Measurements from ENCODE around the gene MAP3K20. TPM values are rescaled to one million over a fixed set of nuclear protein-coding genes. Genes with fewer than 3 reads are reported as not detected.

Gene MAP3K20
- total and polyA plus RNA-seq, 2 of the 8 experiments (the other 6 are each of a cell fraction or from before 2014, with no cell fraction given), result 3.1 to 11.1 TPM

DNA sequence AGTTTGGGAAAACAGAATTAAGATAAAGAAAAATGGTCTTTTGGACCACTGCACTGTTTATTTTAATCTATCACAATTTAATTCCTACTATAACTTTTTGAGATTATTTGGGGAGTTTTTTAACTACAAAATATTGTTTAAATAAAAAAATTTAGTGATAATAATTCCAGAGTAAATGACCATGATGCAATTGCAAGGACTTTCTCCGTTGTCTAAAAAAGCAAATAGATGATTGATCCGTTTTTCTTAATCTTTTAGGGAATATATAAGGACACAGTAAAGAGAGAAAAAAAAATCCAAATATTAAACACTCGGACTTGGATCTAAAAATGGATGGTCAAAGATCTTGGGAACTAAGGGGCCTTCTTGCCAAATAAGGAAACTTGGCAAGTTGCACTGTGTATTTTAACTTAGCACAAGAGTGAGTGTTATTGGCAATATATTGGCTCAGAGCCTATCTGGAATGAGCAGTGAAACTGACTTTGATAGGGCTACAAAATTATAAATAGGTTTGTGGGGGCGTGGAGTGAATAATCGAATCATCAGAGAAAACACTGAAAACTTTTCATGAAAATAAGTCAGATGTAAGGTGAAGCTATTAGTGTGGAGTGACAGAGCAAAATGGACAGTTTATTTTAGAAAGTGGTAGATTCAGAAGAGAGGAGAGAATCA lies 2.0 kb downstream of the MAP3K20 start:
- WGBS, 2 experiments (ENCODE audit: extremely low coverage in 1 of 2, insufficient coverage in 1 of 2, insufficient read length in 1 of 2, insufficient replicate concordance in 2 of 2, low coverage in 1 of 2, low lambda C conversion rate in 2 of 2, missing lambda C conversion rate in 1 of 2), result 85% methylated on average over 5 of the region's 5 CpGs; no CpG with 5 or more reads in 1 of the 2 experiments
- no peaks in the 10 kb centered on the region for H3K36me3 ChIP-seq (ENCODE audit: control insufficient read depth in 2 of 4, insufficient read depth in 4 of 4, low read length in 3 of 4)
- H3K23ac ChIP-seq (ENCODE audit: insufficient read length), result no peak overlapping the region
- H3K4me3 ChIP-seq (ENCODE audit: extremely low read depth in 1 of 4, insufficient read depth in 2 of 4, low read depth in 3 of 4, low read length in 4 of 4), result no peak overlapping the region
- H3K4me1 ChIP-seq (replicated peaks in 1 of 4; ENCODE audit: control insufficient read depth in 3 of 4, insufficient read depth in 4 of 4, low read length in 3 of 4), result peaks cover 0 to 3% (median 1%) of the 10 kb centered on the region in 4 experiments; a peak in 4 of 7 replicates
- H2BK15ac ChIP-seq (ENCODE audit: low read length), result no peak overlapping the region
- H2AFZ ChIP-seq (ENCODE audit: low read length), result no peak overlapping the region
- H2BK12ac ChIP-seq (ENCODE audit: low read depth, low read length), result no peak overlapping the region
- TF ChIP-seq CBX5 (IDR thresholded peaks at IDR 0.05; ENCODE audit: low read depth, low read length) (no peak), BACH1 (IDR thresholded peaks at IDR 0.05; ENCODE audit: low read length) (no peak), CBX8 (IDR thresholded peaks at IDR 0.05; ENCODE audit: borderline replicate concordance, low read depth, low read length) (no peak), SP4 (IDR thresholded peaks at IDR 0.05; ENCODE audit: low read length) (no peak), BCL11A (IDR thresholded peaks at IDR 0.05; ENCODE audit: low read depth in 2 of 2, low read length in 2 of 2) (no peak), JUND (IDR thresholded peaks at IDR 0.05; ENCODE audit: low read length) (no peak), ZNF274 (IDR thresholded peaks at IDR 0.05; ENCODE audit: borderline replicate concordance, extremely low read depth, low read length) (no peak), SP2 (IDR thresholded peaks at IDR 0.05; ENCODE audit: low read length) (no peak), SIX5 (IDR thresholded peaks at IDR 0.05; ENCODE audit: low read depth, low read length) (no peak), SIRT6 (IDR thresholded peaks at IDR 0.05; ENCODE audit: low read length) (no peak)
- peaks cover 3% of the 10 kb centered on the region for H3K23me2 ChIP-seq (ENCODE audit: low read depth, low read length)
- no peak overlapping the region for H2AK5ac ChIP-seq (ENCODE audit: low read depth, low read length)
- DNase-seq (ENCODE audit: low read depth in 1 of 2, low spot score in 2 of 2) (no peak), FAIRE-seq (no peak)
- H2BK120ac ChIP-seq (replicated peaks; ENCODE audit: low read depth, low read length), result no peak overlapping the region
- no peak overlapping the region for H4K5ac ChIP-seq (ENCODE audit: insufficient read length, low read depth, low read length)
- no peak overlapping the region for H3K4ac ChIP-seq (replicated peaks; ENCODE audit: insufficient read length, low read depth, low read length)
- POLR2A ChIA-PET (ENCODE audit: partially characterized antibody), result interaction anchor here (1.4 kb wide), 1 partner anchor 9 kb away, joined by 3 read pairs; no protein-coding TSS in a partner anchor
- no peaks in the 10 kb centered on the region for H3K27me3 ChIP-seq (replicated peaks in 1 of 4; ENCODE audit: control insufficient read depth in 3 of 4, extremely low read depth in 1 of 4, insufficient read depth in 3 of 4, low read length in 3 of 4)
- no peak overlapping the region for H3K18ac ChIP-seq (ENCODE audit: extremely low read depth, low read length)
- CTCF ChIA-PET (ENCODE audit: partially characterized antibody), result interaction anchor here (1.2 to 6.4 kb wide), 4 partner anchors 14 to 323 kb away, joined by 3 to 40 read pairs (median 5); no protein-coding TSS in a partner anchor
- H2BK20ac ChIP-seq (ENCODE audit: low read length), result no peak overlapping the region
- H2BK5ac ChIP-seq (ENCODE audit: low read depth, low read length), result no peak overlapping the region
- no peaks in the 10 kb centered on the region for H3K9me3 ChIP-seq (ENCODE audit: insufficient read depth in 2 of 2, low read depth in 1 of 2, low read length in 1 of 2)
- no peak overlapping the region for H3K14ac ChIP-seq (ENCODE audit: insufficient read length)
- no peak overlapping the region for H3K27ac ChIP-seq (ENCODE audit: low read depth, low read length)
- no peaks in the 10 kb centered on the region for H3K79me1 ChIP-seq (ENCODE audit: low read depth, low read length)
- H3K56ac ChIP-seq (replicated peaks; ENCODE audit: insufficient read length, low read depth, low read length), result no peak overlapping the region
- H3K79me2 ChIP-seq (ENCODE audit: control insufficient read depth in 1 of 2, insufficient read depth in 2 of 2, low read length in 2 of 2), result peaks cover 0 to 3% of the 10 kb centered on the region in 2 experiments; a peak in 1 of 4 replicates
- peaks cover 0 to 2% of the 10 kb centered on the region in 2 experiments for H4K20me1 ChIP-seq (replicated peaks in 1 of 2; ENCODE audit: control insufficient read depth in 1 of 2, insufficient read depth in 2 of 2, low read length in 2 of 2)
- H3K4me2 ChIP-seq (ENCODE audit: insufficient read depth in 1 of 2, low read depth in 2 of 2, low read length in 2 of 2), result peak overlapping the region in 1 of 2 experiments; percentile 59; a peak in 1 of 4 replicates
- no peak overlapping the region for H4K91ac ChIP-seq (replicated peaks; ENCODE audit: insufficient read length, low read length)
- no peak overlapping the region for H3K9ac ChIP-seq (replicated peaks in 1 of 4; ENCODE audit: extremely low read depth in 1 of 4, low read depth in 3 of 4, low read length in 3 of 4)
- no peak overlapping the region for H4K8ac ChIP-seq (ENCODE audit: extremely low read depth, insufficient read depth, low read length)

Measured in H1 (cell line).